ENCODE data around the gene MRPS25.

Gene MRPS25

DNA sequence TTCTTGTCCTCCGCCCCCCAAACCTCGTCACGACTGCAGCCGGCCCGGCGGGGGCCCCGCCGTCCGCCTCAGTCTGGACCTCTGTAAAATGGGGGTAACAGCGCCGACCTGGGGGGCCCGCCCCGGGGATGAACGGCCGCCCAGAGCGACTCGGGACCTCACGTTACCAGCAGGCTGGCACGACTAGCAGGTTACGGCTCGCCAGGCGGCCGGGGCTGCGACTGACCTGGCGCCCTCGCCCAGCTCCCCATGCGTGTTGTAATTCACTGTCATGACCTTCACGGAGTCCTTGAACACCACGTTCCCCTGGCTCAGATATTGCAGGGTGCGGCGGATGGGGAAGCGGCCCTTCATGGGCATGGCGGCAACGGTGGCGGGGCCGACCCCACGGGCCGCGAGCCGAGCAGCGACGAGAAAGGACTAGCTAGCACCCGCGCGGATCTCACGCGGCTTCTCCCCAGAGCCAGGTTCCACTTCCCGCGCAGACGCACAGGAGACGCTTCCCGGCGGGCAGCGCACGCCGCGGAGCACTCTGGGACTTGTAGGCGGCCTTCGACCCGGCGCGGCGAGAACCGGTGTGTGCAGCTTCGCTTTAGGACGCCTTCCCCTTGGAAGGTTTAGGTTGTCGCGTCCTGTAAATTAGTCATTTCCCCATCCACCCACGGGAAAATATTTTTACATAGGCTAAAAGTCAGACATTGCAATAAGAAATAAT, at the start of gene MRPS25:
Gene MRPS25 (minus strand): TSS at position 481 of the 715 bp plus-strand sequence. CDS start 121 bp downstream, at position 360.
- FAIRE-seq (no peak), DNase-seq (ENCODE audit: insufficient read length, low spot score) (peak; percentile 96)

DNA sequence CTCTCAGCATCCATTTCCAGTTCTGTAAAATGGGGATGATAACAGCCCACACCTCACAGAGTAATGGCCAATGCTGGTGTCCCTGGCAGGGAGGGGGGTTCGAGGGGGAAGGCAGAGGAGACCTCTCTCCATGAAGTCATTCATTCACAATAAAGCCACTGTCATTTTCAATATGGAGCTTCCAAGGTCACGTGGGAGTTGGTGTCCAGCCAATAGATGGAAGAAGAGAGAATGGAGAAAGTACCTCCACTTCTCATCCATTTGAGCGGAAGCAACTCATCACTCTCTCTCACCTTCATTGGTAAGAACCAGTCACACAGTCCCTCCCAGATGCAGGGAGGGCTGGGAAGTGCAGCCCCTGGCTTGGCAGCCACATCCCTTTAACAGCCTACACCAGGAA, 48.8 kb upstream of the MRPS25 start:
- DNase-seq (ENCODE audit: insufficient read length, low spot score) (no peak), FAIRE-seq (no peak)

DNA sequence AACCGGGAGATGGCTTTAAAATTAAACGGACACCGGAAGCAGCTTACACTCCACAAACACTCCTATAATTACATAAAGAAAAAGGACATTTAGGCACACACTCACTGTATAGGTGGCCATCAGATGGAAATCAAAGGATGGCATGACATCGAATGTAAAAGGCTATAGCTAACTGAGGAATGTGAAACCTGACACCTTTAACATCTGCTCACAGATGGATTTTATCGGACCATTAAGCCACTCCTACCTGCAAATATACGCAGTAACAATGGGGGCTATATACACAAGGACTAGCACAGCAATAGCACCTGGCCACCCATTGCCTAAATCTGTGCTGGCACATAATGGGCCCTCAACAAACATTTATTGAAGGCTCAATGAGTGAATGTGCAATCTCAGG, 48.4 kb upstream of the MRPS25 start:
- no peak for FAIRE-seq
- no peak for DNase-seq (ENCODE audit: insufficient read length, low spot score)

GRCh38 chr3:15112011-15112410, 46.9 kb upstream of the MRPS25 start:
- FAIRE-seq (no peak), DNase-seq (ENCODE audit: insufficient read length, low spot score) (no peak)

GRCh38 chr3:15110206-15110605, 45.1 kb upstream of the MRPS25 start:
- DNase-seq (ENCODE audit: insufficient read length, low spot score), result no peak
- FAIRE-seq, result no peak

DNA sequence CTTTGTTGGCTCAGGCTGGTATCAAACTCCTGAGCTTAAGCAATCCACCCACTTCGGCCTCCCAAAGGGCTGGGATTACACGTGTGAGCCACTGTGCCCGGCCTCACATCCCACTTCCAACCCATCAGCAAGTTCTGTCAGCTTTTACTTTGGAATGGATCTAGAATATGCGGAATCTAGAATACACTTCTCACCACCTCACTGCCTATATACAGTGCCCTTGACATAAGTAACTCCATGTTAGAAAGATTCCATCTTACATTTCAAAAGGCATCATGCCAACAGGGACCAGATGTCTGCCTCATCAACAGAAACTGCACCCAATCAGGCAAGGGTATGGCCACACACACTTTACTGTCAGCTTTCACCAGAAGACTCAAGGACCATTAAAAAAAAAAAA, 43.8 kb upstream of the MRPS25 start:
- DNase-seq (ENCODE audit: insufficient read length, low spot score) (no peak), FAIRE-seq (no peak)

- DNase-seq (ENCODE audit: insufficient read length, low spot score) (peak; percentile 67), FAIRE-seq (no peak)
Measured at GRCh38 chr3:15108082-15108545, 43.0 kb upstream of the MRPS25 start.

- DNase-seq (ENCODE audit: insufficient read length, low spot score) (no peak), FAIRE-seq (no peak)
Measured at GRCh38 chr3:15107075-15107947, 42.2 kb upstream of the MRPS25 start.

DNA sequence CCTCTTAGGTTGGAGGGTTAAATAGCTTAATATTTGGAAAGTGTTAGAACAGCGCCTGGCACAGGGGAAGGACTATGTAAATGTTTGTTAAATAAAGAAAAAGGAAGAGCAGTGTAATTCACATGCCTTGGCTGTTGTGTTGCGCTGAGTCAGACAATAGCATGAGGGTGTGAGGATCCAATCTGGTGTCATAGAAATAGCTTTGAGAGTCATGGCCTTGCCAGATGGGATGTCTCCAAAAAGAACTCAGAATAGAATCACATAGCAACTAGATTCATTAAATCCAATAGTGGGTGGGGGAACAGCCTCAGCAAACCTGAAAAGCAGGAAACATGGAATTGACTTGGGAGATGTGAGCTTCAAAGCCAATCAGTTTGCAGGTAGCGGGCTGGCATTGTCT, 37.7 kb upstream of the MRPS25 start:
- no peak for DNase-seq (ENCODE audit: insufficient read length, low spot score)
- FAIRE-seq, result no peak

DNA sequence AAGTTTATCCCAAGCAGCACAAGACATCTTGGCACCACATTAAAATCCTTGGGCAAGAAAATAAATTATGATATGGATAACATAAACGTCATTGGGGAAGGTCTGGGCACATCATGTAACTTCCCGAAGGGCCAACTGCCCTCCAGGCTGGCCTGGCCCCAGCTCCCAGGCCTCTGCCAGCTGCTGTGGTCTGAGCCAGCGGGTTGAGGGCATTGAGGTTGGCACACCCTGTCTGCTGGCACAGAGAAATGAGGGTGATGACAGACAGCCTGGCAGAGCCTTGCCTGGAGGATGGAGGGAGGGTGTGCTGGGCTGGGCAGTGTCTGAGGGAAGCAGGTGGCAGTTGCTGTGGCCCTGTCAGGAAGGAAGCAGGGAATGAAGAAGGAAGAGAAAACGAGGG, 37.1 kb upstream of the MRPS25 start:
- DNase-seq (ENCODE audit: insufficient read length, low spot score) (no peak), FAIRE-seq (no peak)

DNA sequence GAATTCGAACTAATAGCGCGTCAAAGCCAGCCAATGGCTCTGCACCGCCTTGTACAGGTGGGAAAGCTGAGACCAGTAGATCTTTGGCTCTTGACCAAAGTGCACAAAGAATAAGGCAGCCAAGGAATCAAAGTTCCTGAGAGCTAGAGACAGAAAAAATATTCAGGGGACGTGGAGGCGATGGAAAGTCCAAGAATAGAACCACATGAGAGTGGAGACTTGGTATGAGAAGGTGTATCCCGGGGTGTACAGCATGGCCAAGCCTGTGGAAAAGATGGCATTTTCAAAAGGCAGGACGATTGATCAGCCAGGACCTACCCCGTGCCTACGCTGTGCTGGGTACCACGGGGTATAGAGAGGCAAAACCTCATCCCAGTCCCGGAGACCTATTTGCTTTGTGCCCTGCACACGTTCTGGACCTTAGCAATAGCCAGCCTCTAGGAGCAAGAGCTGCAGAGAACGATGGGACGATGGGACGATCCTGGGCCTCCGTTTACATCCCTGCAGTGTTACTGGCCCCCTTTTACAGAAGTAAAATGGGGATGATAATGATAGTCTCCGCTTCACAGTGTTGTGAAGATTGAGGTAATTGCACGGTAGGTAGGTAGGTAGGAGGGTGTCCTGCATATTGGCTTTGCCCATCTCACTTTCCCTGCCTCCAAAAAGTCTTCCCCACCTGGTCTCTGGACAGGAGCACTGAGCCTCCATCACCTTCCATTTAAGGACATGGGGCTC, 34.4 kb upstream of the MRPS25 start:
- FAIRE-seq (no peak), DNase-seq (ENCODE audit: insufficient read length, low spot score) (no peak)

- FAIRE-seq, result no peak
- DNase-seq (ENCODE audit: insufficient read length, low spot score), result peak; percentile 83
Measured at GRCh38 chr3:15098503-15099363, 33.6 kb upstream of the MRPS25 start, which contains the start of gene RBSN. Gene RBSN, minus strand, starts transcription at chr3:15099148. Its CDS starts 3,028 bp downstream, at chr3:15096120.

GRCh38 chr3:15097891-15098290, 32.8 kb upstream of the MRPS25 start:
- no peak for FAIRE-seq
- no peak for DNase-seq (ENCODE audit: insufficient read length, low spot score)

GRCh38 chr3:15096046-15096445, 30.9 kb upstream of the MRPS25 start:
- FAIRE-seq, result no peak
- no peak for DNase-seq (ENCODE audit: insufficient read length, low spot score)

DNA sequence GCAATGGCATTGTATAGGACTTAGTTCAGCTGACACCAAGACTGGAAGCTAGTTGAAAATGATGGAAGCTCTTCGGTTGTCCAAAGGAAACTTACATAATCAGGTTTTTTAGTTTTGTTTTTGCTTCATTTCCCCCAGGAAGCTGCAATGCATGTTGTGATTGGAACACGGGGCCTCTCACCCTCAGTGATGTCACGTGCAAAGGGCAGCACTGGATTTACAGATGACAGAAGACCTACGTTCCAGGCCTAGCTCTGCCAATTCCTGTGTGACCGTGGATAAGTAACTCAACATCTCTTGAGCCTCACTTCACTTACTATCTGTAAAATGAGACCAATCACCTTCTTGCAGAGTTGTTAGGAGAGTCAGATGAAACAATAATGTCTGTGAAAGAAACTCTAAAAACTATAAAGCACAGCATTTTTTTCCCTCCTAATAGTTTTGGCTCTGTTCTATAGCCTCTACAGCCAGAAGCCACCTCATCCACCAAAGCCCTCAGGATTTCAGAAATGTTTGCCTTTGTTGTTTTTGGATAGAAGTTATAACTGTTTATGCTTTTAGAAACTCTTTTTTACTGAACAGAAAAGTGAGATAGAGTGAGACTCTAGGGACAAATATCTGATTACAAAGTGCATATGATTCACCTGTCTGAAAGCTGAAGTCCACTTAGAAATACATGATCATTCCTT, 29.2 kb upstream of the MRPS25 start:
- no peak for DNase-seq (ENCODE audit: insufficient read length, low spot score)
- FAIRE-seq, result no peak

DNA sequence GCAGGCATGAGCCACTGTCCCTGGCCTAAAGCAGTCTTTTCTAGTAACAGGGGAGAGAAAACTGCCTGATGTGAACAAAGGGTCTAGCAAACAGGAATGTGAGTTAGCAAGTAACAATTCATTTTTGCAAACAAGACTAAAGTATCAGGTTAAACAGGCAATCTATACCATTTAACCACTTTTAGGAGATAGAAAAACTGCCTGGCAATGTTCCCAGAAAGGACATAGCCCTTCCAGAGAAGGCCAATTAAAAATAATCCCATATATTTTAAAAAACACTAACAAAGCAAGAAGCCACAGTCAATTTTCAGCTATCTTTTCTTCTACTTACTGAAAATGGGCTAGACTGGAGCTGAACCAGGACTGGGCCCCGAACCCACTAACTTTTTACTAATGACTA, 27.6 kb upstream of the MRPS25 start:
- DNase-seq (ENCODE audit: insufficient read length, low spot score), result no peak
- FAIRE-seq, result no peak

DNA sequence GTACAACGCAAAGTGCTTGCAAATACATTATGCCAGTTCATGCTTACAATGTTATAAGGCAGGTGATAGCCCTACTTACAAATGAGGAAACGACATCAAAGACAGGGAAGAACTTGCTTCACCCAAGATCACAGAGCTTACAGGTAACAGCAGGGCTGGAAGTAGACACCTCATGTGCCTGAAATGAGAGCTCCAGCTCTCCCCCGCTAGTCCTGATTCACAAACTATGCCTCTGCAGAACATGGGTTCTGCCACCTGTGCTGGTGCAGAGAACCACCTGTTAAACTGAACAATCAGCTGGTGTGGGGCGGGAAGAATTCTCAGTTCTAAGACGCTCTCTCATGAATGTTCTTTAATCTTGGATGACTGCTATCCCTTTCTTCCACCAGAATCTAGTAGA, 26.5 kb upstream of the MRPS25 start:
- no peak for DNase-seq (ENCODE audit: insufficient read length, low spot score)
- FAIRE-seq, result no peak

DNA sequence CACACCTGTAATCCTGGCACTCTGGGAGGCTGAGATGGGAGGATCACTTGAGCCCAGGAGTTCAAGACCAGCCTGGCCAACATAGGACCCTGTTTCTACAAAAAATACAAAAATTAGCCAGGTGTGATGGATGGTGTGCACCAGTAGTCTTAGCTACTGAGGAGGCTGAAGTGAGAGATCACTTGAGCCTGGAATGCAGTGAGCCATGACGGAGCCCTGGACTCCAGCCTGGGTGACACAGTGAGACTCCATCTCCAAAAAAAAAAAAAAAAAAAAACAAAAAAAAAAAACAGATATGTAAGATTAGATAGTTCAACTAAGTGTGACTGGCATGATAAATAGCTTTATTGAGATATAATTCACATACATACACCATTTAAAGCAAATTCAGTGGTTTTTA, 24.1 kb upstream of the MRPS25 start:
- FAIRE-seq (no peak), DNase-seq (ENCODE audit: insufficient read length, low spot score) (no peak)

DNA sequence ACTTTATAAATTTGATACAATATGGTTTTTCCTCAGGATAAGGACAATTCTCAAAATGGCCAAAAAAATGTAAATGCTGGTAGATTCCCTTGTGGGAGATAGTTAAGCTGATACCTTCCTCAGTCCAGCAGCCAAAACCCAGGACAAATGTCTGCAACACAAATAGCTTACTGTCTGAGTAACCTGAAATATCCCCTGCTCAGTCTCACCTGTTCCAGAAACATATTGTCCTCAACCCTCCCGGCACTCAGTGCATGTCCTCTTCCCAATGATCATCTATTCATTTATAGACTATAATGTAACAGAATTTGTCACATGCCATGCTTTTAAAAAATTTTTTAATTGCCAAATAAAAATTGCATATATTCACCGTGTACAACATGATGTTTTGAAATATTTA, 21.6 kb upstream of the MRPS25 start:
- DNase-seq (ENCODE audit: insufficient read length, low spot score) (no peak), FAIRE-seq (no peak)

DNA sequence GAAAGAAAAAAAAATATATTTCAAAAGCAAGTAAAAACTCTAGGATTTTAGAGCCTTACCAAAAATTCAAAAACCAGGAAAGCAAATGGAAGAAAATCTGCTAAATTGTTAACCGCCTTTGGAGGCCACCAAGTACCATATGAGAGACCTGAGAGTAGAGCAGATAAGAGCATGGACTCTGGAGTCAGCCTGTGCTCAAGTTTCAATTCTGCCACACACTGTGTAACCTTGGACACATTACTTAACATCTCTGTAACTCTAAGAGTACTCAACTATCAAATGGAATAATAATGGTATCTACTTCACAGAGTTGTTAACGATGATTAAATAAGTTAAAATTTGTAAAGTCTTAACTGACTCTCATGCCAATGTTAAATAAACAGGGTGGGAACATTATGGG, 21.1 kb upstream of the MRPS25 start:
- no peak for FAIRE-seq
- no peak for DNase-seq (ENCODE audit: insufficient read length, low spot score)

Data from HTR-8/SVneo (cell line).